Measurements from ENCODE around the gene NMU.

- TF ChIP-seq RAD21 (IDR thresholded peaks at IDR 0.05; ENCODE audit: low read length) (no peak), POLR2AphosphoS5 (IDR thresholded peaks at IDR 0.05; ENCODE audit: low read depth, low read length) (no peak), CTCF (IDR thresholded peaks at IDR 0.05) (no peak), EP300 (IDR thresholded peaks at IDR 0.05; ENCODE audit: borderline replicate concordance in 1 of 2, low read depth in 1 of 2, low read length in 1 of 2) (no peak), REST (IDR thresholded peaks at IDR 0.05; ENCODE audit: low read depth, low read length) (no peak), RFX5 (IDR thresholded peaks at IDR 0.05; ENCODE audit: low read length) (no peak), TEAD4 (IDR thresholded peaks at IDR 0.05; ENCODE audit: borderline replicate concordance, insufficient read depth) (no peak), RCOR1 (IDR thresholded peaks at IDR 0.05; ENCODE audit: low read length) (no peak), ELF1 (IDR thresholded peaks at IDR 0.05) (no peak), SIN3A (IDR thresholded peaks at IDR 0.05; ENCODE audit: borderline replicate concordance, low read depth, low read length) (no peak), TAF1 (IDR thresholded peaks at IDR 0.05; ENCODE audit: borderline replicate concordance, low read depth, low read length) (no peak)
Measured at GRCh38 chr4:55666535-55666934, 30.4 kb upstream of the NMU start.
